HCT116 (cell line): ENCODE data around the gene P2RX3. TPM values are rescaled to one million over a fixed set of nuclear protein-coding genes. Genes with fewer than 3 reads are reported as not detected.

Experiments used
- ATAC-seq: fragments of 200-7000 bp; cut with Tn5 transposase; 2 replicates; pipeline ENCODE4 v1.9.1; 2020; ENCODE audit warnings: mild to moderate bottlenecking, moderate library complexity
- BruUV-seq: library from RNA; stranded (reverse); fragments of 400-500 nt; replicated peaks from 2 replicates; lab custom pipeline; 2021; lab: Mats Ljungman, UMichigan
- CTCF ChIA-PET: fragments of 300-600 bp; sonication (Branson Sonifier 250); formaldehyde crosslinking; loops from one replicate; lab custom pipeline; 2021; ENCODE audit warnings: antibody characterized with exemption; lab: Charles Lee
- POLR2A ChIA-PET: fragments of 300-600, 350-600 bp; sonication (Branson Sonifier 250); formaldehyde crosslinking; loops from one replicate; lab custom pipeline; 2021; ENCODE audit warnings: antibody characterized with exemption; lab: Charles Lee
- RAD21 ChIA-PET, 2 experiments: fragments of 300-600 bp; sonication (Branson Sonifier 250); formaldehyde crosslinking; loops; one replicate each; lab custom pipeline; 2023; ENCODE audit warnings: low total read pairs in 2 of 2; ENCODE audit not compliant: uncharacterized antibody in 2 of 2, unreplicated experiment in 2 of 2, low non-redundant PET in 1 of 2; lab: Charles Lee
- DNase-seq: peaks from one replicate; pipeline ENCODE4 v3.0.0-alpha.2; 2010; ENCODE audit warnings: low read depth, low spot score
- H2AFZ ChIP-seq: fragments of 200-600 bp; shearing (Covaris generic), sonication (generic); 2 replicates; pipeline ENCODE4 v1.6.1; 2017; ENCODE audit warnings: low read depth, mixed run types, mixed read lengths, antibody characterized with exemption, low read length; ENCODE audit not compliant: poor library complexity, severe bottlenecking
- H3K27ac ChIP-seq: 2 replicates; pipeline ENCODE4 v1.5.1; 2012; ENCODE audit warnings: low read depth, low read length
- H3K27me3 ChIP-seq: fragments of 200-600 bp; sonication (generic); 2 replicates; pipeline ENCODE4 v1.6.1; 2016; ENCODE audit warnings: mixed run types, low read length, mixed read lengths; ENCODE audit not compliant: insufficient read depth
- H3K36me3 ChIP-seq, 2 experiments: fragments of 200-500 bp in 1 of 2; fragments of 200-600 bp in 1 of 2; sonication (Bioruptor generic) in 1 of 2; sonication (generic) in 1 of 2; 2 replicates each; pipeline versions ENCODE4 v1.5.1 to v1.6.1; 2014 to 2016; ENCODE audit warnings: low read length in 2 of 2, inconsistent platforms in 1 of 2, mixed read lengths in 1 of 2, mixed run types in 1 of 2; ENCODE audit not compliant: insufficient read depth in 2 of 2, control insufficient read depth in 1 of 2
- H3K4me1 ChIP-seq, 2 experiments: fragments of 200-600 bp in 1 of 2; sonication (generic) in 1 of 2; 2 replicates each; pipeline versions ENCODE4 v1.5.1 to v1.6.1; 2012 to 2017; ENCODE audit warnings: low read length in 2 of 2, inconsistent platforms in 1 of 2, mild to moderate bottlenecking in 1 of 2, mixed read lengths in 1 of 2, mixed run types in 1 of 2, moderate library complexity in 1 of 2; ENCODE audit not compliant: insufficient read depth in 2 of 2, control insufficient read depth in 1 of 2
- H3K4me2 ChIP-seq: fragments of 200-600 bp; sonication (generic); 2 replicates; pipeline ENCODE4 v1.6.1; 2017; ENCODE audit warnings: mixed run types, low read length, mixed read lengths
- H3K4me3 ChIP-seq, 2 experiments: fragments of 200-600 bp in 1 of 2; sonication (generic) in 1 of 2; replicated peaks in 1 of 2; 2 replicates each; pipeline ENCODE4 v1.5.1; 2011 to 2016; ENCODE audit warnings: low read length in 2 of 2, control low read depth in 1 of 2, low read depth in 1 of 2, mild to moderate bottlenecking in 1 of 2, mixed read lengths in 1 of 2, mixed run types in 1 of 2
- H3K79me2 ChIP-seq: fragments of 200-600 bp; sonication (generic); 2 replicates; pipeline ENCODE4 v1.6.1; 2017; ENCODE audit warnings: mild to moderate bottlenecking, mixed run types, low read length, moderate library complexity, mixed read lengths; ENCODE audit not compliant: insufficient read depth
- H3K9ac ChIP-seq: fragments of 200-600 bp; sonication (generic); 2 replicates; pipeline ENCODE4 v1.6.1; 2016; ENCODE audit warnings: low read length, mixed read lengths
- H3K9me2 ChIP-seq: fragments of 200-600 bp; sonication (generic), shearing (Covaris generic); 2 replicates; pipeline ENCODE4 v1.6.1; 2017; ENCODE audit warnings: mixed run types, mild to moderate bottlenecking, moderate library complexity; ENCODE audit not compliant: insufficient read depth
- H3K9me3 ChIP-seq, 2 experiments: fragments of 200-500 bp in 1 of 2; fragments of 200-600 bp in 1 of 2; sonication (Bioruptor generic) in 1 of 2; sonication (generic) in 1 of 2; 2 replicates each; pipeline ENCODE4 v1.6.1; 2014 to 2017; ENCODE audit warnings: low read length in 2 of 2, mixed read lengths in 2 of 2, inconsistent platforms in 1 of 2, low read depth in 1 of 2, mild to moderate bottlenecking in 1 of 2, mixed run types in 1 of 2, moderate library complexity in 1 of 2; ENCODE audit not compliant: control insufficient read depth in 1 of 2, insufficient read depth in 1 of 2
- H4K20me1 ChIP-seq: fragments of 200-600 bp; sonication (generic), shearing (Covaris generic); 2 replicates; pipeline ENCODE4 v1.6.1; 2017; ENCODE audit warnings: mixed run types, mild to moderate bottlenecking, moderate library complexity; ENCODE audit not compliant: insufficient read depth
- CBX3 ChIP-seq: IDR thresholded peaks from 2 replicates; pipeline ENCODE4 v1.6.1; 2012; ENCODE audit warnings: low read depth
- CEBPB ChIP-seq: IDR thresholded peaks from 2 replicates; pipeline ENCODE4 v1.6.1; 2012; ENCODE audit warnings: low read depth
- ELF1 ChIP-seq: IDR thresholded peaks from 2 replicates; pipeline ENCODE4 v1.6.1; 2012; ENCODE audit warnings: low read depth, borderline replicate concordance
- EZH2 ChIP-seq: fragments of 200-600 bp; sonication (generic); IDR thresholded peaks from 2 replicates; pipeline ENCODE4 v1.6.1; 2017; ENCODE audit warnings: antibody characterized with exemption, mixed run types
- FOSL1 ChIP-seq: IDR thresholded peaks from 2 replicates; pipeline ENCODE4 v1.6.1; 2012; ENCODE audit warnings: low read depth
- MAX ChIP-seq: IDR thresholded peaks from 2 replicates; pipeline ENCODE4 v1.6.1; 2012
- REST ChIP-seq: IDR thresholded peaks from 2 replicates; pipeline ENCODE4 v1.6.1; 2012; ENCODE audit warnings: low read depth
- SP1 ChIP-seq: IDR thresholded peaks from 2 replicates; pipeline ENCODE4 v1.6.1; 2012; ENCODE audit warnings: low read depth
- TCF7L2 ChIP-seq: IDR thresholded peaks from 2 replicates; pipeline ENCODE4 v1.7.0; 2011; ENCODE audit warnings: borderline replicate concordance, inconsistent platforms; ENCODE audit not compliant: insufficient read depth, insufficient read length; ENCODE audit errors: extremely low read depth
- ZNF274 ChIP-seq: fragments of 200-500 bp; sonication (Bioruptor generic); IDR thresholded peaks from 2 replicates; pipeline ENCODE4 v1.6.1; 2014; ENCODE audit warnings: mild to moderate bottlenecking, low read depth, low read length, inconsistent platforms
- intact Hi-C: fragments of 100-400 bp; cut with micrococcal nuclease; formaldehyde crosslinking; loops from 2 replicates; pipeline ENCODE4 v1.10.0; 2022
- total RNA-seq: library from RNA; stranded (reverse); gene quantifications from one replicate; pipeline ENCODE4 v1.2.1, GENCODE V29; 2021; ENCODE audit not compliant: unreplicated experiment

The P2RX3 gene
- total RNA-seq, 1 experiment from 2014 or later: not detected

GRCh38 chr11:57309106-57310059, 28.8 kb upstream of the P2RX3 start:
- Histone ChIP-seq H3K4me2 (no peak overlapping the region), H3K4me3 (no peak overlapping the region), H3K79me2 (0 out of 2 replicates have a peak, but pooled peaks cover 4% of the 10 kb centered on the region), H3K27ac (no peak overlapping the region), H3K4me1 (peaks cover 13 to 23% of the 10 kb centered on the region in 2 experiments), H3K27me3 (no peaks in the 10 kb centered on the region), H4K20me1 (no peaks in the 10 kb centered on the region), H3K9me2 (no peaks in the 10 kb centered on the region), H3K36me3 (peaks cover 10 to 13% of the 10 kb centered on the region in 2 experiments; a peak in 3 of 4 replicates), H3K9me3 (no peaks in the 10 kb centered on the region), H2AFZ (no peak overlapping the region), H3K9ac (no peak overlapping the region)
- POLR2A ChIA-PET: no interaction called here
- no TSS peak for BruUV-seq
- no peak for ATAC-seq
- no peak for DNase-seq
- RAD21 ChIA-PET: no interaction called here
- intact Hi-C loops: no loop called here
- TF ChIP-seq REST (no peak), CEBPB (no peak), CBX3 (no peak), MAX (no peak), ELF1 (no peak), TCF7L2 (no peak), FOSL1 (no peak), EZH2 (no peak), SP1 (no peak), ZNF274 (no peak)
- CTCF ChIA-PET: no interaction called here
